Stomach (tissue), 4 donors: ENCODE data around the gene AUTS2.

Experiments used
- EP300 ChIP-seq: sonication (generic); formaldehyde crosslinking; IDR thresholded peaks from one replicate; pipeline ENCODE4 v1.6.1; 2017; ENCODE audit warnings: antibody characterized with exemption
- POLR2A ChIP-seq, 4 donors: fragments of 450-650 bp; IDR thresholded peaks; one replicate each; pipeline ENCODE4 v1.6.1; 2016; ENCODE audit warnings: antibody characterized with exemption in 4 of 4, control low read depth in 2 of 4, mild to moderate bottlenecking in 1 of 4, moderate library complexity in 1 of 4
- POLR2AphosphoS5 ChIP-seq, 3 donors: sonication (generic); formaldehyde crosslinking; IDR thresholded peaks; one replicate each; pipeline ENCODE4 v1.6.1; 2016; ENCODE audit warnings: antibody characterized with exemption in 3 of 3
- TF ChIP-seq, protein P1 (sequence below), 7 experiments: fragments of 450-650 bp in 4 of 7; fragments of 200-600 bp in 3 of 7; sonication (generic) in 3 of 7; IDR thresholded peaks; one replicate each; pipeline ENCODE4 v1.5.1; 2016 to 2019; ENCODE audit warnings: antibody characterized with exemption in 7 of 7, control low read depth in 2 of 7, mild to moderate bottlenecking in 1 of 7

DNA sequence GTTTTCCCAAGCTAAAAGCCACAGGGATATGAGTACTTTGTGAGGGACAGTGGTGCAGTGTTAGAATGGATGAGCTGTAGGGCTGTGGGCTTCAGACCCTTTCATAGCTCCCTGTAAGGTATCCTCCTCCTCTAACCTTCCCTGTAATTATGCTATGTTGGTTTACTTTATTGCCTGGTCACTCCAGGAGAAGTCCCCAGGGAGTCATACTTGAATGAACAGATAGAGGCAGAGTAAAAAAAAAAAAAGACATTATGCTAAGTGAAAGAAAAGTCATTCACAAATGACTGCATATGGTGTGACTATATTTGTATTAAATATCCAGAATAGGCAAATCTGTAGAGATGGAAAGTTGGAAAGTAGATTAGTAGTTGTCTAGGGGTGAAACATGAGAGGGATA lies 434.4 kb downstream of the AUTS2 start:
- TF ChIP-seq, protein P1, sequence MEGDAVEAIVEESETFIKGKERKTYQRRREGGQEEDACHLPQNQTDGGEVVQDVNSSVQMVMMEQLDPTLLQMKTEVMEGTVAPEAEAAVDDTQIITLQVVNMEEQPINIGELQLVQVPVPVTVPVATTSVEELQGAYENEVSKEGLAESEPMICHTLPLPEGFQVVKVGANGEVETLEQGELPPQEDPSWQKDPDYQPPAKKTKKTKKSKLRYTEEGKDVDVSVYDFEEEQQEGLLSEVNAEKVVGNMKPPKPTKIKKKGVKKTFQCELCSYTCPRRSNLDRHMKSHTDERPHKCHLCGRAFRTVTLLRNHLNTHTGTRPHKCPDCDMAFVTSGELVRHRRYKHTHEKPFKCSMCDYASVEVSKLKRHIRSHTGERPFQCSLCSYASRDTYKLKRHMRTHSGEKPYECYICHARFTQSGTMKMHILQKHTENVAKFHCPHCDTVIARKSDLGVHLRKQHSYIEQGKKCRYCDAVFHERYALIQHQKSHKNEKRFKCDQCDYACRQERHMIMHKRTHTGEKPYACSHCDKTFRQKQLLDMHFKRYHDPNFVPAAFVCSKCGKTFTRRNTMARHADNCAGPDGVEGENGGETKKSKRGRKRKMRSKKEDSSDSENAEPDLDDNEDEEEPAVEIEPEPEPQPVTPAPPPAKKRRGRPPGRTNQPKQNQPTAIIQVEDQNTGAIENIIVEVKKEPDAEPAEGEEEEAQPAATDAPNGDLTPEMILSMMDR (IDR thresholded peaks at IDR 0.05): no peak
- TF ChIP-seq POLR2AphosphoS5 (IDR thresholded peaks at IDR 0.05): no peak
- no peak for TF ChIP-seq POLR2A (IDR thresholded peaks at IDR 0.05)
- no peak for TF ChIP-seq EP300
